Ishikawa (cell line): Measurements from ENCODE around the gene TEX14.

ENCODE experiments used
- CEBPB ChIP-seq: IDR thresholded peaks from 2 replicates; pipeline ENCODE4 v1.6.1; 2012
- CREB1 ChIP-seq: IDR thresholded peaks from 2 replicates; pipeline ENCODE4 v1.6.1; 2012; ENCODE audit warnings: low read depth
- EGR1 ChIP-seq: IDR thresholded peaks from 2 replicates; pipeline ENCODE4 v1.6.1; 2012
- EP300 ChIP-seq: IDR thresholded peaks from 2 replicates; pipeline ENCODE4 v1.6.1; 2012; ENCODE audit warnings: borderline replicate concordance
- FOXM1 ChIP-seq: IDR thresholded peaks from 2 replicates; pipeline ENCODE4 v1.6.1; 2012; ENCODE audit warnings: low read depth, borderline replicate concordance
- MAX ChIP-seq: IDR thresholded peaks from 2 replicates; pipeline ENCODE4 v1.6.1; 2012
- NFIC ChIP-seq: IDR thresholded peaks from 2 replicates; pipeline ENCODE4 v1.6.1; 2012
- RAD21 ChIP-seq: IDR thresholded peaks from 2 replicates; pipeline ENCODE4 v1.6.1; 2012; ENCODE audit warnings: low read depth
- TAF1 ChIP-seq: IDR thresholded peaks from 2 replicates; pipeline ENCODE4 v1.6.1; 2012; ENCODE audit warnings: low read depth, mild to moderate bottlenecking
- TCF12 ChIP-seq: IDR thresholded peaks from 2 replicates; pipeline ENCODE4 v1.6.1; 2012; ENCODE audit warnings: low read depth
- TEAD4 ChIP-seq: IDR thresholded peaks from 2 replicates; pipeline ENCODE4 v1.6.1; 2012
- YY1 ChIP-seq: IDR thresholded peaks from 2 replicates; pipeline ENCODE4 v1.6.1; 2012; ENCODE audit warnings: low read depth
- ZBTB7A ChIP-seq: IDR thresholded peaks from 2 replicates; pipeline ENCODE4 v1.6.1; 2012; ENCODE audit warnings: low read depth
- TF ChIP-seq, protein P1 (sequence below): IDR thresholded peaks from 2 replicates; pipeline ENCODE4 v1.6.1; 2012; ENCODE audit warnings: low read depth, mild to moderate bottlenecking
- TF ChIP-seq, protein P2 (sequence below): IDR thresholded peaks from 2 replicates; pipeline ENCODE4 v1.6.1; 2012

The TEX14 gene

DNA sequence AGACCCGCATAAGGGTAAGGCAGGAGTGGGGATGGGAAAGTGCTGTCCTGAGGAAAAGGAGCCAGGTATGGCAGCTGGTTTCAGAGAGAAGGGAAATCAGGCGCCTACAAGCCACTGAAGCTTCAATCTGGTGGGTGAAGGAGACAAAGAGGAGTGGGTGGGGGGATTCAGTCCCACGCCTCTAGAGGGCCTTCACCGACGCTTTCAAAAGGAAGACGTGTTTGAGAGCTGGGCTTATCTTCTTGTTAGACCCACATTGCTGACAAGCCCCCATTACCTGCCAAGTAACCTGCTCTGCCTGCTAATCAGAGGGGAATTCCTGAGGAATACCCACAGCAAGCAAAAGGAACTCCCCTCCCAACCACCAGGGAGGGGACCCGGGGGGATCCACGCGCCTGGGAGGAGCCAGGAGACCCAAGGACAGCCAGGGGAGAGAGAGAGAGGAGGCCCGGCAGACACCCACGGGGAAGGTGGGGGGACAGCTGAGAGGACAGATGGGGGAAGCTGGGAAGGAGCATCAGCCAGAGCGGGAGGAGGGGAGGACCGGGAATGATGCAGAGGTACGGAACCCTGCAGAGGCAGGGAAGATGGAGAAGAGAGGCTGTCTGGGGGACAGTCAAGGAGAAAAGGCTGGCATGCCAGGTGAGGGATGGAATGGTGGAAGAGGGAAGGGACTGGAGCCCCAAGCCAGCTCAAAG lies 178.4 kb downstream of the TEX14 start:
- no peak for TF ChIP-seq TAF1
- TF ChIP-seq MAX = no peak
- TF ChIP-seq, protein P1, sequence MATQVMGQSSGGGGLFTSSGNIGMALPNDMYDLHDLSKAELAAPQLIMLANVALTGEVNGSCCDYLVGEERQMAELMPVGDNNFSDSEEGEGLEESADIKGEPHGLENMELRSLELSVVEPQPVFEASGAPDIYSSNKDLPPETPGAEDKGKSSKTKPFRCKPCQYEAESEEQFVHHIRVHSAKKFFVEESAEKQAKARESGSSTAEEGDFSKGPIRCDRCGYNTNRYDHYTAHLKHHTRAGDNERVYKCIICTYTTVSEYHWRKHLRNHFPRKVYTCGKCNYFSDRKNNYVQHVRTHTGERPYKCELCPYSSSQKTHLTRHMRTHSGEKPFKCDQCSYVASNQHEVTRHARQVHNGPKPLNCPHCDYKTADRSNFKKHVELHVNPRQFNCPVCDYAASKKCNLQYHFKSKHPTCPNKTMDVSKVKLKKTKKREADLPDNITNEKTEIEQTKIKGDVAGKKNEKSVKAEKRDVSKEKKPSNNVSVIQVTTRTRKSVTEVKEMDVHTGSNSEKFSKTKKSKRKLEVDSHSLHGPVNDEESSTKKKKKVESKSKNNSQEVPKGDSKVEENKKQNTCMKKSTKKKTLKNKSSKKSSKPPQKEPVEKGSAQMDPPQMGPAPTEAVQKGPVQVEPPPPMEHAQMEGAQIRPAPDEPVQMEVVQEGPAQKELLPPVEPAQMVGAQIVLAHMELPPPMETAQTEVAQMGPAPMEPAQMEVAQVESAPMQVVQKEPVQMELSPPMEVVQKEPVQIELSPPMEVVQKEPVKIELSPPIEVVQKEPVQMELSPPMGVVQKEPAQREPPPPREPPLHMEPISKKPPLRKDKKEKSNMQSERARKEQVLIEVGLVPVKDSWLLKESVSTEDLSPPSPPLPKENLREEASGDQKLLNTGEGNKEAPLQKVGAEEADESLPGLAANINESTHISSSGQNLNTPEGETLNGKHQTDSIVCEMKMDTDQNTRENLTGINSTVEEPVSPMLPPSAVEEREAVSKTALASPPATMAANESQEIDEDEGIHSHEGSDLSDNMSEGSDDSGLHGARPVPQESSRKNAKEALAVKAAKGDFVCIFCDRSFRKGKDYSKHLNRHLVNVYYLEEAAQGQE = no peak
- no peak for TF ChIP-seq RAD21
- no peak for TF ChIP-seq FOXM1
- TF ChIP-seq, protein P2, sequence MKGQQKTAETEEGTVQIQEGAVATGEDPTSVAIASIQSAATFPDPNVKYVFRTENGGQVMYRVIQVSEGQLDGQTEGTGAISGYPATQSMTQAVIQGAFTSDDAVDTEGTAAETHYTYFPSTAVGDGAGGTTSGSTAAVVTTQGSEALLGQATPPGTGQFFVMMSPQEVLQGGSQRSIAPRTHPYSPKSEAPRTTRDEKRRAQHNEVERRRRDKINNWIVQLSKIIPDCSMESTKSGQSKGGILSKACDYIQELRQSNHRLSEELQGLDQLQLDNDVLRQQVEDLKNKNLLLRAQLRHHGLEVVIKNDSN = no peak
- TF ChIP-seq EGR1 = no peak
- no peak for TF ChIP-seq CEBPB
- no peak for TF ChIP-seq NFIC
- TF ChIP-seq EP300 = no peak
- TF ChIP-seq CREB1 = no peak
- no peak for TF ChIP-seq TCF12
- TF ChIP-seq ZBTB7A = no peak
- no peak for TF ChIP-seq TEAD4
- TF ChIP-seq YY1 = no peak

- TF ChIP-seq FOXM1 = no peak
Observed at GRCh38 chr17:58510075-58510474, 181.8 kb downstream of the TEX14 start.

DNA sequence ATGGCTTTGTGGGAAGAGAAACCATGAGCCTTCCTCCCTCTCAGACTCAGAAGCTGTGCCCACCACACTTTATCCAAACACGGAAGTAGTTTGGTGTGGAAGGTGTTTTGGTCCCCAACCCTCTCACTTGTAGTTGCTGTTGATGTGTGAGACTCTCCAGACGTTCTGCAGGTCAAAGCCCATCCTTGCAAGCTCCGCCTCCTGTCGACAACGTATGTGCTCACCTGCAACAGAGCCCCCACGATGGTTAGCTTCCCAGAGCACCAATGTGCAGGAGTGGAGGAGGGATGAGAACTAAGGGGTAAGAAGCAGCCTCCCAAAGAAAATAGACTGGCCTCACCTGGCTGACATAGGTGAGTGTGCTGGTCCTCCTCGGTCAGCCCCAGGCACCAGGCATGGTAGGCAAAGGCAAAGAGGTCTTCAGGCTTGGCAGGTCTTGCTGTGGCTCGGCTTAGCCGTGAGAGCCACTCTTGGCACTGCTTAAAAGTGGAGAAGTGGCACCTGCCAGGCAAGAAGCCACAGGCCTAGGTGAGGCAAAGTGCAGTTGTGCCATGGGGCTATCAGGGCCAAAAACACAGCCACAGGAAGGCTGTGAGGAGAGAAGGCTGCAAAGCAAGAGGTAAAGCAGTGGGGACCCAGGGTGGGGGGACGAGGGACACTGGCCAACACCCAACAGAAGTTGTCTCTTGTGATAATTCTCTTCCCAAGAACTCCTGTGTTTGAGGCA lies 183.3 kb downstream of the TEX14 start:
- no peak for TF ChIP-seq CEBPB
- no peak for TF ChIP-seq EGR1
- TF ChIP-seq NFIC = no peak
- no peak for TF ChIP-seq RAD21
- TF ChIP-seq TAF1 = no peak
- TF ChIP-seq, protein P1 = no peak
- TF ChIP-seq TEAD4 = no peak
- no peak for TF ChIP-seq YY1
- no peak for TF ChIP-seq ZBTB7A
- no peak for TF ChIP-seq TCF12
- no peak for TF ChIP-seq FOXM1
- TF ChIP-seq, protein P2 = no peak
- TF ChIP-seq EP300 = no peak
- TF ChIP-seq CREB1 = no peak
- TF ChIP-seq MAX = no peak

DNA sequence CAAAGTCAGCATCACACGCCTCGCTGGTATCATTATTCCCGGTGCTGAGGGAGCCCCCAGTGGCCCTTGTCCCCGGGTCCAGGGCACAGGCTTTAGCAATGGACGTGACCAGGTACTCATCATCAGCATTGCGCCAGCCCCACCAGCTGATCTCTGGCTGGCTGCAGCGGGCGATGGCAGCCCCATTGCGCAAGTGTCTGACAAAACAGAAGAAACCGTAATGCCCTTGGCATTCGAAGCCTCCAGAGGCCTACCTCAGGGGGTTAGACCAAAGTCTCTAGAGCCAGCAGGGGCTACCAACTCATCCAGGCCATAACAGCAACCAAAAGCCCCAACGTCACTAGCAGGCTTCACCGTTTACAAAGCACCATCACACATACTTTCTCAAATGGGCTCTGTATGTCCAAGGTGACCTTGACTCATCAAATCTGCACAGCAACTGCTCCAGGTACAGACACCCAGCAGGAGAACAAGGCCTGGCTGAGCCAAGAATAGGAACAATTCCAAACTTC lies 184.7 kb downstream of the TEX14 start:
- 0 out of 2 replicates have a peak, but pooled peaks have one; percentile 7 for TF ChIP-seq CEBPB
- TF ChIP-seq TAF1 = no peak
